Choroid plexus epithelial cell (primary cell): ENCODE data around the gene SLC22A23.
"Not testable (repeated sequence)": the region's sequence is repeated elsewhere in the genome, so short reads cannot be mapped to it uniquely, and the experiment has no call there.

Experiments
- DNase-seq: peaks from one replicate; pipeline ENCODE4 v3.0.0-alpha.2; 2010; ENCODE audit warnings: low read depth
- H3K4me3 ChIP-seq: 2 replicates; pipeline ENCODE4 v1.5.1; 2011; ENCODE audit warnings: low read depth, mild to moderate bottlenecking, control low read depth, low read length, moderate library complexity
- TF ChIP-seq, protein P1 (sequence below): conservative IDR thresholded peaks from 2 replicates; pipeline ENCODE4 v1.5.1; 2011; ENCODE audit warnings: low read depth, mild to moderate bottlenecking, control low read depth, inconsistent platforms, low read length, moderate library complexity

Gene SLC22A23

GRCh38 chr6:3391902-3392458 is 64.9 kb downstream of the SLC22A23 start:
- no peak for DNase-seq
- no peak overlapping the region for H3K4me3 ChIP-seq
- TF ChIP-seq, protein P1, sequence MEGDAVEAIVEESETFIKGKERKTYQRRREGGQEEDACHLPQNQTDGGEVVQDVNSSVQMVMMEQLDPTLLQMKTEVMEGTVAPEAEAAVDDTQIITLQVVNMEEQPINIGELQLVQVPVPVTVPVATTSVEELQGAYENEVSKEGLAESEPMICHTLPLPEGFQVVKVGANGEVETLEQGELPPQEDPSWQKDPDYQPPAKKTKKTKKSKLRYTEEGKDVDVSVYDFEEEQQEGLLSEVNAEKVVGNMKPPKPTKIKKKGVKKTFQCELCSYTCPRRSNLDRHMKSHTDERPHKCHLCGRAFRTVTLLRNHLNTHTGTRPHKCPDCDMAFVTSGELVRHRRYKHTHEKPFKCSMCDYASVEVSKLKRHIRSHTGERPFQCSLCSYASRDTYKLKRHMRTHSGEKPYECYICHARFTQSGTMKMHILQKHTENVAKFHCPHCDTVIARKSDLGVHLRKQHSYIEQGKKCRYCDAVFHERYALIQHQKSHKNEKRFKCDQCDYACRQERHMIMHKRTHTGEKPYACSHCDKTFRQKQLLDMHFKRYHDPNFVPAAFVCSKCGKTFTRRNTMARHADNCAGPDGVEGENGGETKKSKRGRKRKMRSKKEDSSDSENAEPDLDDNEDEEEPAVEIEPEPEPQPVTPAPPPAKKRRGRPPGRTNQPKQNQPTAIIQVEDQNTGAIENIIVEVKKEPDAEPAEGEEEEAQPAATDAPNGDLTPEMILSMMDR: no peak

- DNase-seq: peak; percentile 97
- no peak overlapping the region for H3K4me3 ChIP-seq
- TF ChIP-seq, protein P1: no peak
Measured at GRCh38 chr6:3390698-3391097, 66.2 kb downstream of the SLC22A23 start.

DNA sequence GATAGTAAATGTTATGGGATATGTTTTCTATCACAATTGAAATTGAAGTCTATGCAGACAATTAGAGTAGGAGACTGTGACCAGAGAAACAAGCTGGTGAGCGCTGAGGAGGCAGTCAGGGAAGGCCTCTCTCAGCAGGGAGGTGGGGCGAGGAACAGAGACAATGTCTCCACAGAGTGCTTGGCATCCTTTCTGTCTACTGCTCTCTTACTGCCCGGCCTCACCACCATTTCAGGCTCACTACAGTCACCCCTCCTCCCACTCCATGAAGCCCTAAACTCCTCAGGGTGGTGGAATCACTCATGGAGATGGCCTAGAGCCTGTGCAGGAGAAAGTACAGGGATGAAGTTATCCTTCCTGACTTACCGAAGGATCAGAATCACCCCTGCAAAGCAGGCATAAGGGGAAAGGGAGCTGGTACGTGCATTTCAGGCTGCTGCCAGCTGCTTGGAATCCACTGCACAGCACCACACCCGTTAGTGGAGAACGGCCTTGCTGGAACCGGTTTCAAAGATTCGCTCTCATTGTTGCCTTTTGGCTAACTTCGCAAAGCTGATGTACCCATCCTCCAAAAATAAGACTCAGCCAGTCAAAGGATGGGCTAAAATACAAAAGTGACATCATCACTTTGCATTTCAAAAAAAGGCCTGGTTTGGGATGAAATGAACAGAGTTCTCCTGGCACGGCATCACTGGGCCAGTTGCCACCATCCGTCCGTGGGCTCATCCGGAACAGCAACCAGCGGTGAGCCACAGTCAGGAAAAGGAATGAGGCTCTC is 67.3 kb downstream of the SLC22A23 start:
- TF ChIP-seq, protein P1: no peak
- H3K4me3 ChIP-seq: no peak overlapping the region
- peak; percentile 30 for DNase-seq

DNA sequence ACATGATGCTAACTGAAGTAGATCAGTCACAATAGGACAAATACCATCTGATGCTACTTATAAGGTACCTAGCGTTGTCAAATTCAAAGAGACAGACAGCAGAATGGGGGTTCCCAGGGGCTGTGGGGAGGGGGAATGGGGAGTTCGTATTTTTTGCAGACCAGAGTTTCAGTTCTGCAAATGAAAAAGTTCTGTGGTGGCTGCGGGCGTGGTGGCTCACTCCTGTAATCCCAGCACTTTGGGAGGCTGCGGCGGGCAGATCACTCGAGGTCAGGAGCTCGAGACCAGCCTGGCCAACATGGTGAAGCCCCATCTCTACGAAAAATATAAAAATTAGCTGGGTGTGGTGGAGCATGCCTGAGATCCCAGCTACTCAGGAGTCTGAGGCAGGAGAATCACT is 68.1 kb downstream of the SLC22A23 start:
- TF ChIP-seq, protein P1: no peak
- H3K4me3 ChIP-seq: no peak overlapping the region
- DNase-seq: no peak

DNA sequence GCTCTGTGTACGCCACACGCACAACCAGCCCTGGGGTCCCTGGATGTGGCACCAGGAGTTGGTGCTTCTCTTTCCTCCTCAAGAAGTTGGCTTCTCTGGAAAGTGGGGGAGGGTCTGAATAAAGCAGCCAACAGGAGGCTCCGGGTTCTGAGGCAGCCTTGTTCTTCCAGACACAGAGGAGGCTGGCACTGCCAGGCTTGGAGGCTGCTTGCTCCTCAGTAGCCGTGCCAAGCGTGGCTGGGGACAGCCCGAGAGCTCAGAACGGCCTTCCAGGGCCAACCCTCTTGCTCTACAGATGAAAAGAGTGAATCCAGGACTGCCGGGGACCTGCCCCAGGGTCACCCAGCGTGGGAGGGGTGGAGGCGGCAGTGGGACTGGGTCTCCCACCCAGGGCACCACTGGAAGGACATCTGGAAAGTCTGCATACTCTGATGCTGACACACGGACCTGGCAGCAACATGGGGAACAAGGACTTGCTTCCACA is 70.4 kb downstream of the SLC22A23 start:
- no peak overlapping the region for H3K4me3 ChIP-seq
- DNase-seq: no peak
- TF ChIP-seq, protein P1: no peak

DNA sequence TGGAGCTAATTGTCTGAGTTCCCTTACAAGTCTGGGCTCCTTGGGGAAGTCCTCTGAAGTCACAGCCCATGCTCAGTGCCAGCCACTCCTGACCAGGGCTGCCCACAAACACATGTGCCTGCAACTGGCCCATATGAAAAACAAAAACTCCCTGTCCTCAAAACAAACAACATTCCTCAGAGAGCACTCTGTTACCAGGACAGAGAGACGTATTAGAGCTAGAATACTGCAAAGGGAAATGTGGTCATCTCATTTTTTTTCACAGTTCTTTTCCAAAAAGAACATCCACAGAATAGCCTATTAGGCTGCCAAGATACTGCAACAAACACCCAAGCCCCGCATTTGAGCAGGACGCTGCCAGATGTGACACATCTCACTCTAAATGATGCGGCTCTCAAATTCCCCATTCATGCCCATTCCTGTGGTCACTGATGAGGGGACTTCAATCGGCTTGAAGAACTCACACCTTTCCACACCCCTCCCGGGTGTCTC is 71.1 kb downstream of the SLC22A23 start:
- peak; percentile 44 for DNase-seq
- TF ChIP-seq, protein P1: no peak
- no peak overlapping the region for H3K4me3 ChIP-seq

GRCh38 chr6:3385181-3385580 is 71.7 kb downstream of the SLC22A23 start:
- H3K4me3 ChIP-seq, DNase-seq: not testable (repeated sequence)
